Subcutaneous adipose tissue (tissue), 4 donors: ENCODE results near the gene KRTAP19-8. TPM values are rescaled to one million over a fixed set of nuclear protein-coding genes. Genes with fewer than 3 reads are reported as not detected.

Source experiments
- total RNA-seq, 4 donors: library from RNA; depleted of rRNA; stranded (reverse); fragments of >200 nt; gene quantifications; one replicate each; pipeline ENCODE4 v1.1.0, GENCODE V29; 2016
- TF ChIP-seq, protein P1 (sequence below): fragments of 450-650 bp; IDR thresholded peaks from one replicate; pipeline ENCODE4 v1.5.1; 2016; ENCODE audit warnings: low read depth, mild to moderate bottlenecking, control low read depth, antibody characterized with exemption, moderate library complexity

Gene KRTAP19-8
- total RNA-seq, 4 donors from 2014 or later = not detected

DNA sequence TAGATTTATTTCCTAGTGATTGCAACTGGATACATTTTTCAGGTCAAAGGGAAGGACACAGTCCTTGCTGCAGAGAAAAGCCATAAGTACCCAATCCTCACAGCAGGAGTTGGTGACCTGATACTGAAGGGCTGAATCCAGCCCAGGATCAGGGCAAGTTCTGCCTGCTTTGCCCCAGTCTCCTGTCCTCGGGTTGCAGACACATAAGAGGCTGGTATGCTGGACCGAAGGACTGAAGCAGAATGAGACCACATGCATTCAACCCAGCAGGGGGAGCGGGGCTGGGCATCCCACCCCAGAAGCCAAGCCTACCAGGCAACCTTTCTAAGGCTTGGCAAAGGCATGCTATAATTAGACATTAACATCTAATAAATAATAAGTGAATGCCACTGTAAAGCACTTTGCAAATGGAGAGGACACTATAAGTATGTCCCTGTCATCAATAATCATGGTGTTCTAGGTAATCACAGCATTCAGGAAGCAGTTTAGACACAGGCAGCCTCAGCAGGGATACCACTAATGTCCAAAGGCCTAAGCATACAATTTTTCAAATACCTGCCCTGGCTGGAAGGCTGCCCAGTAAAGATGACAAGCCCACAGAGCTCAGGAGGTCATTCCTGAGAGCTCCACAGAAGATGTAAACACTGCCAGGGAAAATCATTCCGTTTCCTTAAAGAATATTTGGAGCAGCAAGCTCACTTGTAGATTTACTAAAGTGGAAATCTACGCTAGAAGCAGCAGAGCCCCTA lies 47.6 kb downstream of the KRTAP19-8 start:
- TF ChIP-seq, protein P1, sequence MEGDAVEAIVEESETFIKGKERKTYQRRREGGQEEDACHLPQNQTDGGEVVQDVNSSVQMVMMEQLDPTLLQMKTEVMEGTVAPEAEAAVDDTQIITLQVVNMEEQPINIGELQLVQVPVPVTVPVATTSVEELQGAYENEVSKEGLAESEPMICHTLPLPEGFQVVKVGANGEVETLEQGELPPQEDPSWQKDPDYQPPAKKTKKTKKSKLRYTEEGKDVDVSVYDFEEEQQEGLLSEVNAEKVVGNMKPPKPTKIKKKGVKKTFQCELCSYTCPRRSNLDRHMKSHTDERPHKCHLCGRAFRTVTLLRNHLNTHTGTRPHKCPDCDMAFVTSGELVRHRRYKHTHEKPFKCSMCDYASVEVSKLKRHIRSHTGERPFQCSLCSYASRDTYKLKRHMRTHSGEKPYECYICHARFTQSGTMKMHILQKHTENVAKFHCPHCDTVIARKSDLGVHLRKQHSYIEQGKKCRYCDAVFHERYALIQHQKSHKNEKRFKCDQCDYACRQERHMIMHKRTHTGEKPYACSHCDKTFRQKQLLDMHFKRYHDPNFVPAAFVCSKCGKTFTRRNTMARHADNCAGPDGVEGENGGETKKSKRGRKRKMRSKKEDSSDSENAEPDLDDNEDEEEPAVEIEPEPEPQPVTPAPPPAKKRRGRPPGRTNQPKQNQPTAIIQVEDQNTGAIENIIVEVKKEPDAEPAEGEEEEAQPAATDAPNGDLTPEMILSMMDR = no peak

DNA sequence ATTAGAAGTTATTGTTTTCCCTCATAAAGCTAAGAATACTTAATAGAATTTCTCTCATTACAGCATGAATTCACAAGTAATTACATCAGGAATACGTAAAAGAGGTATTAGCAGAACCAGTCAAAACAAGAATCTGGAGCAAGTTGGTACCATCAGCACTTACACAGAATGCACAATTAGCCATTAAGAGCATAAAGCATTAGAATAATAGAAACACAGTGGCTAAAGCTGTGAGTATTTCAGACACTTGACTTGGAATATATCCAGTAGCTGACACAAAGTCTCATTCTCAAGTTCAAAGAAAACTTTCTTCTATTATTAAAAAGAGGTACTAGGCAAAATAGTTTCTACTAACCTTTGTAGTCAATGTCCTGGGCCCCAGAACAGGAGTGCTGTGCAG lies 49.6 kb downstream of the KRTAP19-8 start:
- TF ChIP-seq, protein P1 = no peak

Other genes starting within 250 kb of the KRTAP19-8 start
- not detected for gene KRTAP8-1, start 225.2 kb downstream of the KRTAP19-8 start, total RNA-seq
- not detected for gene KRTAP7-1, start 208.7 kb downstream of the KRTAP19-8 start, total RNA-seq
- gene KRTAP11-1, start 156.9 kb downstream of the KRTAP19-8 start, total RNA-seq = not detected